Measurements from ENCODE around the gene SLC23A3.
A peak's percentile ranks its signal among the peaks of the same experiment; 100 is the strongest.

Gene SLC23A3

DNA sequence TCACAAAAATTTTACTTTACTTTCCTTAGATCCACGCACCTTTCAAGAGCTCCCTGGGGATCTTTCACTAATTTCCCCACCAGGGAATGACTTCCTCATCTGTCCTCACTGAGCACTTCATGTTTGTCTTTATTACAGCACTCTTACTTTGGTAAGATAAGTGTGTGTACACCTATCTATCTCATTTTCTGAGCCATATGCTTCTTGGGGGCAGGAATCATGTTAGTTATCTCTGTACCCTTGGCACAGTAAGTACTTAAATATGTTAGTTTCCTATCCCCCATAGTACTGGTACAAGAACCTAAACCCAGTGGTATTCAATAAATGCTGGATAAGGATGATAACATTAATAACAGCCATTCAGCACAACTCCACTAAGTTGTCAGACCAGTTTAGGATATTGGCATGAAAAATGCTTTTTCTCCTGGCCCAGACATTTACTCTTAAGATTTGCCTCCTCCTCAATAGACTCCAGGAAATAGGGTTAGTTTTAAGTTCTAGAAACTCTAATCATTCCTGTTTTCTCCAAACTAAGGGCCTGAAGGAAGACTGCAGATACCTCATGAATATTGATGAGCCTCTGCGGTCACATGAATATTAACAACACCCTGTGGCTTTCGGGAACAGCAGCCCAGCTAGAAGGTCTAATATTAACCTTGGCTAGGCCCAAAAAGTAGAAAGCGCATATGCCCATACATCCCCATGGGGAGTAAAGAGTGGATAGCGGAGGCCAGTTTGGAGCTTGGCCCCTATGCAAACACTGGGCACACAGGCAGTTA is 47.4 kb downstream of the SLC23A3 start:
- Histone ChIP-seq H3K27me3 (ENCODE audit: control insufficient read depth, insufficient read depth, low read length) (no peaks in the 10 kb centered on the region), H3K9ac (ENCODE audit: low read length) (no peak overlapping the region), H3K4me3 (ENCODE audit: low read length) (no peak overlapping the region), H3K4me1 (ENCODE audit: control insufficient read depth, insufficient read depth, low read length) (no peaks in the 10 kb centered on the region), H3K27ac (ENCODE audit: low read depth, low read length) (no peak overlapping the region), H3K36me3 (ENCODE audit: control insufficient read depth, insufficient read depth, low read length) (no peaks in the 10 kb centered on the region)

DNA sequence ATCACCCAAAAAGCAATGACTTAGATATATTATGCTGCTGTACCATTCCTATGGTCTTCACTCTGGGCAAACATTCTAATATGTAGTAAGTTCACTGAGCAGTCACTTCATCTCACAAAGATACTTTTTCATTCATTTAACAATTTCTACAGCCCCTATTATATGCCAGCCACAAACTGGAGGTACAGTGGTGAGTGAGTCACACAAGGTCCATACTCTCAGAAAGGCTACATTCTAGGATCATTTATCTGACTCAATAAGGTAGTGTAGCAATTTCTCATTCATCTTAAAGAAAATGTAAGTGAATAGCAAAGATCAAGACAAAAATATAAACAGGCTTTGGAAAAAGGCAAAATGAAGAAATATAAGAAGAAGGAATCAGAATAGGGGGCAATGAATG is 49.7 kb downstream of the SLC23A3 start:
- Histone ChIP-seq H3K27ac (ENCODE audit: low read depth, low read length) (no peak overlapping the region), H3K4me1 (ENCODE audit: control insufficient read depth, insufficient read depth, low read length) (no peaks in the 10 kb centered on the region)

DNA sequence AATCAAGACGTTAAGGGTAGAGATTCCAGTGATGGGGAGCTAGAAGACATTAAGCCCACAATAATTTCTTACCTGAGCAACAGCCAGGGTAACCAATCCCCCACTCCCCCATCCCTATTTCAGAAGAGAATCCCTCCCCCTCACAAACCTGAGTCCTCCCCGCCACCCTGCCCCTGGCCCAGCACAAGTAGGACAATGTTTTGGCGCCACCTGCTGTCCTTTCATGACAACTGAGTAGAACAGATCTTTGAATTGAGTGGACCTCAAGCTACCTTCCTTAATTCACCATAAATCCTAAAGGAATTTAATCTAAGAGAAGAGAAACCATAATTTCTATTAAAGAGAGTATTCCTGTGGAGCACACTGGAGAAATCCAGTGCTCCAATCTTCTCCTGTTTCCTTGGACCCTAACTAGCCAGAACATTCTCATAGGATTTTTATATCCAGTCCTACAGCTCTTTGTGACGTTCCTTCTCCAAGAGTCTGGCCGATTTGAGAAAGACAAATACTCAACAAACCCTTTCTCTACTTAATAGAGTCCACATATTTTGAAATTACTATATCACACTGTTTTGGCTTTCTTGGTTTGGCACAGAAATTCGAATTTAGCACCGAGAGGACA is 50.3 kb downstream of the SLC23A3 start:
- Histone ChIP-seq H3K9ac (ENCODE audit: low read length) (no peak overlapping the region), H3K4me3 (ENCODE audit: low read length) (no peak overlapping the region), H3K4me1 (ENCODE audit: control insufficient read depth, insufficient read depth, low read length) (no peaks in the 10 kb centered on the region), H3K27me3 (ENCODE audit: control insufficient read depth, insufficient read depth, low read length) (no peaks in the 10 kb centered on the region), H3K36me3 (ENCODE audit: control insufficient read depth, insufficient read depth, low read length) (no peaks in the 10 kb centered on the region), H3K27ac (ENCODE audit: low read depth, low read length) (no peak overlapping the region)

More for the DNA sequence above, 49.7 kb downstream of the SLC23A3 start:
- Histone ChIP-seq H3K4me3 (ENCODE audit: low read length) (no peak overlapping the region), H3K27me3 (ENCODE audit: control insufficient read depth, insufficient read depth, low read length) (no peaks in the 10 kb centered on the region), H3K9ac (ENCODE audit: low read length) (no peak overlapping the region), H3K36me3 (ENCODE audit: control insufficient read depth, insufficient read depth, low read length) (no peaks in the 10 kb centered on the region)

DNA sequence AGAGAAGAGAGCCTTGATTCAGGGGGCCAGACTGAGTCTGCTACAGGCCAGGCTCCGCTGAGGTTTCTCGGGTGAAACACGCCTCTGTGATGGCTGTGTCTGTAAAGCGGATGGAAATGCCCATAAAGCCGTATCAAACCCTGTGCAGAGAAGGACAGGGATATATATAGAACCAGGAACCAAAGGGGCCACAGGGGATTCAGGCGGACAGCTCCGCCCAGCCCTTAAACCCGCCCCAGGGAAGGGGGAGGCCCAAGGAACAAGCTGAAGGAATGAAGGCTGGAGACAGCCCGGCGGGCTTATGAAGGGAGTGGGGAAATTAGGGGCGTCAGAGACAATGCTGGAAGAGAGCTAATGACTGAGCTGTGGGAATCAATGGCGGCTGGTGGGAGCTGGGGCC is 51.3 kb downstream of the SLC23A3 start:
- Histone ChIP-seq H3K27ac (ENCODE audit: low read depth, low read length) (no peak overlapping the region), H3K4me1 (ENCODE audit: control insufficient read depth, insufficient read depth, low read length) (no peaks in the 10 kb centered on the region), H3K36me3 (ENCODE audit: control insufficient read depth, insufficient read depth, low read length) (no peaks in the 10 kb centered on the region), H3K4me3 (ENCODE audit: low read length) (no peak overlapping the region), H3K27me3 (ENCODE audit: control insufficient read depth, insufficient read depth, low read length) (no peaks in the 10 kb centered on the region), H3K9ac (ENCODE audit: low read length) (no peak overlapping the region)

DNA sequence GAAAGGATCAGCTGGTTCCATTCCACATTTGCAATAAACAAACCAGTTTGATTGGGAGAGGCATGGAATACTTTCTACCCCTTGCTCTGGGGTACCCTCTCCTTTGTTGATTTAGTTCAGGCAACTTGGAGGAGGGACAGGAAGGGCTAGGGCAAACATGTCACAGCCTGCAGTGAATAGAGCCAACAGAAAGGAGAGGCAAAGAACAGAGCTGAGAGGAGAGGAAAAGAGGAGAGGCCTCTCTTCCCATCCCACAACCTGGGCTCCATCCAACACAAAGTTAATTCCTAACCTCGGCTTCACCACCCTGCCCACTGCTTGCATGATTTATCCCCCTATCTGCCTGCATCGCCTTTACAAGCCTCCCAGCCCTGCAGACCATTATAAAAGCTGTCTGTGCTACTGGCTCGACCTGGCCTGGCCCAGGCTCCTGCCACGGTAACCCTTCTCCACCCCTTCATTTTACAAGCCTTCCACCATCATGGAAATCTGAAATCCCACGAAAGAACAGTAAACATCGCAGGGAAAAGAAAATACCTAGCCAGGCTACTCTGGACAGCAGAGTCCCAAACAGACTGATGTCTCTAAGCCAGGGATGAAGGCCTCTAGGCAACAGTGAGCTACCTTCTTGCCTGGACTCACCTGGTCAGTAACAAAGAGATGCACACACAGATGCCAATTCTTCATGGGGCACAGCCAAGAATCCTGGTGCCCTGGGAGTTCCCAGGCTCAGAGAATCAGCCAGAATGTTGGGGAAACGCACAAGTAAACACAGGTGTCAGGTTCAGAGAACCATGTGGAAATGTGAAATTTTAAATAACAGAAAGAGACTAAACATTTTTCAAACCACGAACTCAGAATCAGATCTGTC is 52.8 kb downstream of the SLC23A3 start:
- Histone ChIP-seq H3K27me3 (ENCODE audit: control insufficient read depth, insufficient read depth, low read length) (no peaks in the 10 kb centered on the region), H3K4me3 (ENCODE audit: low read length) (no peak overlapping the region), H3K9ac (ENCODE audit: low read length) (no peak overlapping the region), H3K36me3 (ENCODE audit: control insufficient read depth, insufficient read depth, low read length) (no peaks in the 10 kb centered on the region), H3K4me1 (ENCODE audit: control insufficient read depth, insufficient read depth, low read length) (no peaks in the 10 kb centered on the region), H3K27ac (ENCODE audit: low read depth, low read length) (no peak overlapping the region)

DNA sequence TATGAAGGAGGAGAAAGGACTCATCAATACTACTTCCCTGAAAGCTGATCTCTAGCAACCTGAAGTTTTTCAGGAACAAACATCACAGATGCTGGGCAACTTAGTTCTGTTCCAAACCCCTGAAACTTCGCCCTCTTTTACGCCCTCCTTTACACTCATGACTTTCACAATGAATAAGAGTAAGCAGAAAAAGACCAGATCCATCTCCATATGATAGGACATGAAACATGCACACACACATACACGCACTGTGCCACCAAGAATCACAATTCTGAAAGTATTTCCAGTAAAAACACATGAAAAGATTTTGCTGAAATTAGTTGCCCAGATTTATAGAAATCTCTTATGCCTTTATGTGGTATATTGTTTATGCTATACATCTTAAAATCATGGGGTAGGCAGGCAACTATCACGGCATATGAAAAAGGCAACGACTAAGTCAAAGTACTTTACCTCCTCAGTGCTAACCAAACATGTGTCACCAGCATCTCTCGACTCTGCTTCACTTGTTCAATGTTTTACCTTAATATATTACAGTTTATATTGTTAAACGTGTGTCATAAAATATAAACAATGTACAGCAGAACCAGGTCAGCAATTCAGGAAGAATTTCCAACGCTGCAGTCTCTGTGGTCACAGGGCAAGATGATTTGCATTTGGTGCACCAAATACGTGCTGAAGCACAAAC is 57.0 kb downstream of the SLC23A3 start:
- Histone ChIP-seq H3K36me3 (ENCODE audit: control insufficient read depth, insufficient read depth, low read length) (no peaks in the 10 kb centered on the region), H3K4me3 (ENCODE audit: low read length) (peak overlapping the region; percentile 32), H3K4me1 (ENCODE audit: control insufficient read depth, insufficient read depth, low read length) (no peaks in the 10 kb centered on the region), H3K27ac (ENCODE audit: low read depth, low read length) (no peak overlapping the region), H3K27me3 (ENCODE audit: control insufficient read depth, insufficient read depth, low read length) (no peaks in the 10 kb centered on the region), H3K9ac (ENCODE audit: low read length) (peak overlapping the region; percentile 12)

DNA sequence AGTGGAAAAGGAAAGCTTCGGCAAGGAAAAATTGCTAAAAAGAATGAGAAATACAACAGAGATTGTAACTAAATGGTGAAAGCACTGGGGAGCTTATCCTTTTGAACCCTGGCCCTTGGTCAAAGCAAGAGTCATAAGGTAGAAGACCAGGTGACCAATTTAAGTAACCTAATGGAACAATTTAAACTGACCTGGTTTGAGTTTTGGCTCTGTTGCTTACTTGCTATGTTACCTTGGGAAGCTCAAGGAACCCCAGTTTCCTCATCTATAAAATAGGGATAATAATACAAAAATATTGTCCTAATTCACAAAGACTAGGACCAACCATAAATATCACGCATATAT is 57.8 kb downstream of the SLC23A3 start:
- Histone ChIP-seq H3K27ac (ENCODE audit: low read depth, low read length) (no peak overlapping the region), H3K4me3 (ENCODE audit: low read length) (no peak overlapping the region)

More for the DNA sequence above, 57.8 kb downstream of the SLC23A3 start:
- no peaks in the 10 kb centered on the region for H3K36me3 ChIP-seq (ENCODE audit: control insufficient read depth, insufficient read depth, low read length)
- H3K27me3 ChIP-seq (ENCODE audit: control insufficient read depth, insufficient read depth, low read length), result no peaks in the 10 kb centered on the region
- H3K9ac ChIP-seq (ENCODE audit: low read length), result no peak overlapping the region
- H3K4me1 ChIP-seq (ENCODE audit: control insufficient read depth, insufficient read depth, low read length), result no peaks in the 10 kb centered on the region

All from rectal smooth muscle tissue (tissue), 1 donor.